K562 (cell line): ENCODE measurements around the gene PLAC8L1.
A peak's percentile ranks its signal among the peaks of the same experiment; 100 is the strongest.

Experiments
- BRF2 ChIP-seq: IDR thresholded peaks from 3 replicates; pipeline ENCODE4 v1.6.1; 2011; ENCODE audit warnings: borderline replicate concordance, mild to moderate bottlenecking; ENCODE audit not compliant: insufficient read length, insufficient read depth
- ESRRA ChIP-seq: fragments of 450-650 bp; IDR thresholded peaks from 2 replicates; pipeline ENCODE4 v1.6.1; 2014; ENCODE audit warnings: low read depth, mild to moderate bottlenecking, moderate library complexity, borderline replicate concordance
- FIP1L1 ChIP-seq: fragments of 200-400 bp; formaldehyde crosslinking; IDR thresholded peaks from 2 replicates; pipeline ENCODE4 v1.6.1; 2018; ENCODE audit warnings: mild to moderate bottlenecking, low read depth, low read length; ENCODE audit not compliant: poor library complexity, severe bottlenecking
- MLX ChIP-seq, 2 experiments: fragments of 450-650 bp in 1 of 2; sonication (generic) in 1 of 2; formaldehyde crosslinking; conservative IDR thresholded peaks; 2 replicates each; pipeline versions ENCODE4 v1.4.0 to v1.8.1; 2020 to 2022; ENCODE audit warnings: mild to moderate bottlenecking in 1 of 2, missing genetic modification reagents in 1 of 2
- MTA3 ChIP-seq: fragments of 450-650 bp; formaldehyde crosslinking; IDR thresholded peaks from 2 replicates; pipeline ENCODE4 v1.6.1; 2017; ENCODE audit warnings: mild to moderate bottlenecking, borderline replicate concordance
- REST ChIP-seq, 2 experiments: fragments of 450-650 bp; formaldehyde crosslinking in 1 of 2; IDR thresholded peaks; 2 replicates each; pipeline versions ENCODE4 v1.4.0 to v1.6.1; 2014 to 2020; ENCODE audit warnings: mild to moderate bottlenecking in 2 of 2, borderline replicate concordance in 1 of 2, low read depth in 1 of 2
- USF1 ChIP-seq: sonication (generic); formaldehyde crosslinking; IDR thresholded peaks from 2 replicates; pipeline ENCODE4 v1.9.0; 2022; ENCODE audit warnings: mild to moderate bottlenecking, missing genetic modification reagents

GRCh38 chr5:146052780-146053179 is 52.6 kb downstream of the PLAC8L1 start:
- no peak for TF ChIP-seq MLX (CRISPR knock-in tag; conservative IDR thresholded peaks at IDR 0.05)
- TF ChIP-seq REST (IDR thresholded peaks at IDR 0.05; ENCODE audit: borderline replicate concordance) = 0 out of 2 replicates have a peak, but pooled peaks have one; percentile 12
- no peak for TF ChIP-seq REST (CRISPR knock-in tag; IDR thresholded peaks at IDR 0.05; ENCODE audit: low read depth)
- TF ChIP-seq BRF2 = no peak
- no peak for TF ChIP-seq ESRRA
- TF ChIP-seq MTA3 = no peak
- no peak for TF ChIP-seq USF1 (CRISPR knock-in tag)
- no peak for TF ChIP-seq FIP1L1
